IPS DF 6.9 (cell line): ENCODE results near the gene MNDA.

Experiments used
- DNase-seq: peaks from one replicate; pipeline ENCODE4 v3.0.0-alpha.2; 2013; ENCODE audit warnings: low read depth, low spot score
- H3K27ac ChIP-seq: one replicate; pipeline ENCODE4 v1.5.1; 2013; ENCODE audit warnings: low read length, control low read depth
- H3K27me3 ChIP-seq: 2 replicates; pipeline ENCODE4 v1.6.1; 2013; ENCODE audit warnings: mild to moderate bottlenecking, low read length; ENCODE audit not compliant: control insufficient read depth, insufficient read depth
- H3K36me3 ChIP-seq: 2 replicates; pipeline ENCODE4 v1.6.1; 2013; ENCODE audit warnings: low read length; ENCODE audit not compliant: control insufficient read depth, insufficient read depth
- H3K4me1 ChIP-seq: 2 replicates; pipeline ENCODE4 v1.6.1; 2013; ENCODE audit warnings: low read length; ENCODE audit not compliant: control insufficient read depth, insufficient read depth
- H3K4me3 ChIP-seq: 2 replicates; pipeline ENCODE4 v1.5.1; 2013; ENCODE audit warnings: mild to moderate bottlenecking, low read length
- H3K9me3 ChIP-seq: 2 replicates; pipeline ENCODE4 v1.6.1; 2013; ENCODE audit warnings: low read length, inconsistent platforms; ENCODE audit not compliant: control insufficient read depth, insufficient read depth
- WGBS: extraction: QIAGEN DNeasy Blood & Tissue Kit; methylation state at CpG from one replicate; pipeline ENCODE4 v1.1.7; 2013; ENCODE audit warnings: mixed read lengths, missing lambda C conversion rate; ENCODE audit not compliant: insufficient read length, insufficient coverage; 5-methylcytosine and 5-hydroxymethylcytosine counted together

The MNDA gene

GRCh38 chr1:158830904-158831507, at the start of gene MNDA:
Gene MNDA (plus strand): TSS chr1:158831351. CDS start chr1:158842154, 10,803 bp downstream.
- no peaks in the 10 kb centered on the region for H3K36me3 ChIP-seq
- no CpG with 5 or more reads among the region's 5 CpGs for WGBS
- DNase-seq, result no peak
- H3K27me3 ChIP-seq, result no peaks in the 10 kb centered on the region
- no peak within 1 kb of the TSS for H3K4me3 ChIP-seq
- H3K4me1 ChIP-seq, result no peaks in the 10 kb centered on the region
- no peaks in the 10 kb centered on the region for H3K9me3 ChIP-seq
- no peak within 1 kb of the TSS for H3K27ac ChIP-seq

DNA sequence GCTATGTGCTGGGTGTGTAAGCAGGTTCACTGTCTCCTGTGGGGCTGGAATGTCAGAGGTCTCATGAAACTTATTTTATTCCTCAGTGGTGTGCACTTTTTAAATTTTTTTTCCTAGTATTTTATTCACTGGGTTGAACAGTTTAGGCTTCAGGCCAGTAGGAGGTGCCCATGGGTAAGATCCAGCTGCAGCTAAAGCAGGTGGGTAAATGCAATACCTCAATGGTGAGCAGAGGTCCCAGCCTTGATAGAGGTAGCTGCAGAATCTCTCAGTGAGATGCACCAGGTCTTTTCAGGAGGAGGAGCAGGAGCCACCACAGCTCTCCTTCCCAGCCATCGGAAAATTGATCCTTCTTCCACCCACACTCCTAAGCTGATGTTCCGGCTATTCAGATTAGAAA, 37.5 kb upstream of the MNDA start:
- Histone ChIP-seq H3K4me1 (no peaks in the 10 kb centered on the region), H3K27me3 (no peaks in the 10 kb centered on the region), H3K27ac (no peak overlapping the region), H3K4me3 (no peak overlapping the region), H3K9me3 (no peaks in the 10 kb centered on the region), H3K36me3 (no peaks in the 10 kb centered on the region)
- DNase-seq, result peak; percentile 31
- WGBS, result no CpG with 5 or more reads among the region's 2 CpGs

DNA sequence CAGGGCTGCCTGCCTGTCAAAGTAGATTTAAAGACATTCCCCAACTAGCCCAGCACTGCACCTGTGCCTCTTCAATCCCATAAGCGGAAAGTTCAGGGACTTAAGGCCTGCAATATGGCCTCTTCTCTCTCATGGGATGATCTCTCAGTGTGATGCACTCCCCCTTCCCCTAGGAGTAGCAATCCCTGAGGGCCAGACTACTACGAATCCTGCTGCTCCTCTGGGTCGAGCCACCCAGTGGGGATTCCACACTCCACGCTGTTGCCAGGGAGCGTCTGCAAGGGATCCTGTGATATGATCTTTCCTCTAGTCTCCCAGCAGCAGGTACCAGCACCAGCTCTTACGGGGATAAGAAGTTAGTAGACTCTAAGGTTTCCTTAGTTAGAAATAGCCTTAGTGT, 36.9 kb upstream of the MNDA start:
- Histone ChIP-seq H3K27ac (no peak overlapping the region), H3K9me3 (no peaks in the 10 kb centered on the region), H3K36me3 (no peaks in the 10 kb centered on the region), H3K4me3 (no peak overlapping the region), H3K4me1 (no peaks in the 10 kb centered on the region), H3K27me3 (no peaks in the 10 kb centered on the region)
- DNase-seq, result no peak
- no CpG with 5 or more reads among the region's 6 CpGs for WGBS

DNA sequence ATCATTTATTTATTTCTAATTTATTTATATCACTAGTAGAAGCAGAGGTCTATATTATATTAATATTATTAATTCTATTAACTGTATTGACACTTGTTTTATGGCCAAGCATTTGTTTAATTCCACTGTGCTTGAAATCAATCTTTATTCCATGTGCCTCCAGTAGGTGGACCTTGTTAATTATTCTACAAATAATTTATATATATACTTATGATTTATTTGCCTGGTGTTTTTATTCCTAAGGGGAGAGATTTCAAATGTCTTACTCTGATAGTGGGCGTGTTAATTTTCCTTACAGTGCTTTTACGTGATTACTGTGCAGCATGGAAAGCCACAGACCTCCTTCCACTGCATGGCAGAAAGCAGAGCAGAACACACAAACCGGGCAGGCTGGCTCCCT, 32.6 kb upstream of the MNDA start:
- Histone ChIP-seq H3K9me3 (no peaks in the 10 kb centered on the region), H3K4me3 (no peak overlapping the region), H3K27me3 (no peaks in the 10 kb centered on the region), H3K36me3 (no peaks in the 10 kb centered on the region), H3K27ac (no peak overlapping the region), H3K4me1 (no peaks in the 10 kb centered on the region)
- no CpG with 5 or more reads among the region's 3 CpGs for WGBS
- no peak for DNase-seq

DNA sequence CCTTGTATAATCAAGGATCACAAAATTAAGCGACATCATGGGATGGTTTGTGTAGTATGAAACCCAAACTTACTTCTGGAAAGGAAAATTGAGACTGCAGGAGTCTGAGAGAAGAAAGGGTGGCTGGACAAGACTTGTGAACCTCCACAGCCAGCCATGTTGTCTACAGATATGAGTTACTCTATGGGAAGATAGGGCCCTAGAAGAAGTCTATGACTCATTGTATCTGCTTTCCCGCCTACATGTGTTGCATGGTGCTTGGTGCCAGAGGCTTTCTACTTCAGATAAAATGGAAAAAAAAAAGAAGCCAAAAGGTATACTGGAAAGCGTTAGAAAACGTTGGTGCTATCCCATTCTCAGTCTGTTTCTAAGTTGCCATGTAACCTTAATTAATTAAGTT, 31.5 kb upstream of the MNDA start:
- H3K36me3 ChIP-seq, result no peaks in the 10 kb centered on the region
- DNase-seq, result no peak
- no peak overlapping the region for H3K27ac ChIP-seq
- H3K4me1 ChIP-seq, result no peaks in the 10 kb centered on the region
- no peak overlapping the region for H3K4me3 ChIP-seq
- WGBS, result no CpG with 5 or more reads among the region's 4 CpGs
- no peaks in the 10 kb centered on the region for H3K27me3 ChIP-seq
- H3K9me3 ChIP-seq, result no peaks in the 10 kb centered on the region

DNA sequence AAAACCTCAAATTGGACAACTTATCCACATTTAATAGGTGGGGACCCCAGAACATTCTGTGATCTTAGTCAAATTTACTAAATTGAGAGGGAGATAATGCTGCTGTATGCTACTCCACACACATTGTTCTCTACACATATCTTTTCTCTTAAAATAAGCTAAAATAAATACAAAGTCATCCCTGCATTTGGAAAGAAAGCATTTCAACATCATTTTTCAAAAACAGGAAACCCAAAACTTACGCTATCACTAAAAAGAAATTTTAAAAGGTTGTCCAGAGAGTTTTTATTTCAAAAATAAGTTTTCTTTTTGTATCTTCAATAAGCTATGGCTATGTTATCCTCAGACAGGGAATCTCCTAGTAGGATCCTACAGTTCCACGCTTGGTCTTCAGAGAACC, 30.6 kb upstream of the MNDA start:
- H3K9me3 ChIP-seq, result no peaks in the 10 kb centered on the region
- no peaks in the 10 kb centered on the region for H3K36me3 ChIP-seq
- no peak overlapping the region for H3K4me3 ChIP-seq
- H3K27me3 ChIP-seq, result no peaks in the 10 kb centered on the region
- DNase-seq, result no peak
- WGBS, result no CpG with 5 or more reads among the region's 2 CpGs
- H3K27ac ChIP-seq, result no peak overlapping the region
- H3K4me1 ChIP-seq, result no peaks in the 10 kb centered on the region

DNA sequence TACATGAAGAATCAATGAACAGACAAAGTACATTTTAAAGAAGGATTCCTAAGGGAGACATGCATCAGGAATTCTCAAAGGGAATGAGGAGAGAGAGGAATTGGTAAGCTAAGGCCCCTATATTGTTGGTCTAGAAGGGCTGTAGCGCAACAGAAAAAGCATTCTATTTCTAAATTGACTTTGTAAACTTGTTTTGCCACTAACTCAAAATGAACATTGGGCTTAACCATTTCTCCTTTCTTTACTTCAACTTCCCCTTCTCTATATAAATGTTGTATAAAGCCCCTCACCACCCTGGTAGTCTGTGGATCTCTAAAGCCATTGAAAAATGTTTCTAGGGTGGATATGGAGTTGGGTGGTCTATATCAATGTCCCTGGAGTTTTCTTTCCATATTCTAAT, 29.8 kb upstream of the MNDA start:
- Histone ChIP-seq H3K27ac (no peak overlapping the region), H3K4me1 (no peaks in the 10 kb centered on the region), H3K27me3 (no peaks in the 10 kb centered on the region), H3K4me3 (no peak overlapping the region), H3K36me3 (no peaks in the 10 kb centered on the region), H3K9me3 (no peaks in the 10 kb centered on the region)
- WGBS, result no CpG with 5 or more reads among the region's 1 CpG
- no peak for DNase-seq

DNA sequence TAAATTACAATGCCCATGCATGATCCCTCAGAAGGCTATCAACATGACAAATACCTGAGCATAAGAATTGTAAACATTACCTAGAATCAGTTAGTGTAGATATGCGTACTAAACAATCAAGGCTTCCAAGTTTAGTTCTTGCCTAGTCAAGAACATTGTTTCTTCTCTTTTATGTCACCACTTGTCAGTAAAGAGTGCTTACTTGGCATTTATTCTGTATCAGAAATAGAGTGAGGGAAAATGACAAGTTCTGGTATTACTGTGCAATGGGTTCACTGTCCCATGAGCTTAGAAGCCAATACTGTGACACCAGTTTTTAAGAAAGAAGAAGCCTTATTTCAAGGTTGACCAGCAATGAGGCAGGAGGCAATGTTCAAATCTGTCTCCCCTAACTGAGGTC, 27.5 kb upstream of the MNDA start:
- DNase-seq, result no peak
- Histone ChIP-seq H3K27me3 (no peaks in the 10 kb centered on the region), H3K36me3 (no peaks in the 10 kb centered on the region), H3K4me3 (no peak overlapping the region), H3K9me3 (no peaks in the 10 kb centered on the region), H3K4me1 (no peaks in the 10 kb centered on the region), H3K27ac (no peak overlapping the region)
- WGBS, result no CpG with 5 or more reads among the region's 1 CpG

DNA sequence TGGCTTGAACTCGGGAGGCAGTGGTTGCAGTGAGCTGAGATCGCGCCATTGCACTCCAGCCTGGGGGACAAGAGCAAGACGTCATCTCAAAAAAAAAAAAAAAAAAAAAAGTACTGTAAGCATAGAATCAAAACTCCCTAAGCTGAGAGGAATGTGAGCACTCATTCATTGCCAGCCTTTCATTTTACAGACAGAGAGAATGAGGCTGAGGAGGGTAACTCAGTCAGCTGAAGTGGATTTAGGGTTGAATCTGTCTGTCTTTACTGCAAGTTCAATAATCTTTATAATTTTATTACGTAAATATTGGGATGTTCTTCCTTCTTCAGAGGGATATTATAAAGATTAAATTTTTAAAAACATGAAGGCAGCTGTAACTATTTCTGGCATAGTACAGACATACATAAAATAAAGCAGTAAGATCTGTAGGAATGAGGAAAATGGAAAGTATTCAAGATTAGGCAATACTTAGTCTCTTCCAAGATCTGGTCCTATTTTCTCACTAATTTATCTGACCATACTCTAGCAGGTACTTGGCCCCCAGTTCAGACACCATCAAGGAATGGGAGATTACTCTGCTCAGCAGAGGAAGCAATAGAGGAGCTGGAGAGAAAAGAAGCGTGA, 24.1 kb upstream of the MNDA start:
- Histone ChIP-seq H3K4me3 (no peak overlapping the region), H3K36me3 (no peaks in the 10 kb centered on the region), H3K27me3 (no peaks in the 10 kb centered on the region), H3K9me3 (no peaks in the 10 kb centered on the region), H3K27ac (no peak overlapping the region), H3K4me1 (no peaks in the 10 kb centered on the region)
- WGBS, result no CpG with 5 or more reads among the region's 6 CpGs
- DNase-seq, result no peak

- no peak overlapping the region for H3K4me3 ChIP-seq
- no peak for DNase-seq
- no peaks in the 10 kb centered on the region for H3K27me3 ChIP-seq
- no peaks in the 10 kb centered on the region for H3K36me3 ChIP-seq
- no peaks in the 10 kb centered on the region for H3K4me1 ChIP-seq
- no CpG with 5 or more reads among the region's 3 CpGs for WGBS
- H3K27ac ChIP-seq, result no peak overlapping the region
- no peaks in the 10 kb centered on the region for H3K9me3 ChIP-seq
These were observed 21.9 kb upstream of the MNDA start for GRCh38 chr1:158809256-158809655.

DNA sequence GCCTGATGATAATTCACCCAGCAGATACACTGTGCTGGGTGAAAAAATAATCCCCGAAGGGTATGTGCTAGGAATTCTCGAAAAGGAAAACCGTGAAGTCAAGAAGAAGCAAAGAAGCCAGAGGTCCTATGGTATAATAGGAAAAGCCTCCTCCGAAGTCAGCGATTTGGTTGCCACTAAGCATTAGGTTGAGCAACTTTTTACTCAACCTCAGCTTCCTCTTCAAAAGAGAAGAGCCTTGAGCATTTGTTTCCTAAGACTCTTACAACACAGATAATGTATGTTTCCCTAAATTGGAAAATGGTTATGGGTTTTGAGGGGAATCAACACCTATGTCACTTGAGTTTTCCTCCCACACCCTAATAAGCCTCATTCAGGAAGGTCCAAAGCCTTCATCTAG, 21.3 kb upstream of the MNDA start:
- no peaks in the 10 kb centered on the region for H3K36me3 ChIP-seq
- H3K27ac ChIP-seq, result no peak overlapping the region
- H3K4me1 ChIP-seq, result no peaks in the 10 kb centered on the region
- H3K9me3 ChIP-seq, result no peaks in the 10 kb centered on the region
- H3K27me3 ChIP-seq, result no peaks in the 10 kb centered on the region
- no peak overlapping the region for H3K4me3 ChIP-seq
- no peak for DNase-seq
- WGBS, result no CpG with 5 or more reads among the region's 5 CpGs
